WTC11 (cell line): ENCODE measurements around the gene SIM1.

Experiments used
- CREM ChIP-seq: sonication (generic); formaldehyde crosslinking; IDR thresholded peaks from 2 replicates; pipeline ENCODE4 v1.8.1; 2022; ENCODE audit warnings: mild to moderate bottlenecking, missing genetic modification reagents, moderate library complexity
- ELF4 ChIP-seq: sonication (generic); formaldehyde crosslinking; IDR thresholded peaks from 2 replicates; pipeline ENCODE4 v1.8.1; 2022; ENCODE audit warnings: low read depth, mild to moderate bottlenecking, moderate library complexity, missing genetic modification reagents
- ETV6 ChIP-seq: sonication (generic); formaldehyde crosslinking; IDR thresholded peaks from 2 replicates; pipeline ENCODE4 v1.8.1; 2022; ENCODE audit warnings: mild to moderate bottlenecking, missing genetic modification reagents
- NFE2L1 ChIP-seq: sonication (generic); formaldehyde crosslinking; IDR thresholded peaks from 2 replicates; pipeline ENCODE4 v1.8.1; 2023; ENCODE audit warnings: missing genetic modification reagents
- NFYB ChIP-seq: sonication (generic); formaldehyde crosslinking; conservative IDR thresholded peaks from 2 replicates; pipeline ENCODE4 v1.8.0; 2022; ENCODE audit warnings: low read depth, missing genetic modification reagents
- SMAD3 ChIP-seq: sonication (generic); formaldehyde crosslinking; IDR thresholded peaks from 2 replicates; pipeline ENCODE4 v1.8.0; 2022; ENCODE audit warnings: missing genetic modification reagents, mild to moderate bottlenecking, borderline replicate concordance
- TF ChIP-seq, protein P1 (sequence below): fragments of 200-600 bp; IDR thresholded peaks from 2 replicates; pipeline ENCODE4 v1.8.0; 2022; ENCODE audit warnings: antibody characterized with exemption
- TF ChIP-seq, protein P2 (sequence below): fragments of 250-450 bp; sonication (Bioruptor Pico); IDR thresholded peaks from 2 replicates; pipeline ENCODE4 v2.1.2; 2022; ENCODE audit warnings: mild to moderate bottlenecking, moderate library complexity
- TF ChIP-seq, protein P3 (sequence below): sonication (generic); formaldehyde crosslinking; IDR thresholded peaks from 2 replicates; pipeline ENCODE4 v1.8.0; 2022; ENCODE audit warnings: mild to moderate bottlenecking, missing genetic modification reagents

- TF ChIP-seq, protein P1, sequence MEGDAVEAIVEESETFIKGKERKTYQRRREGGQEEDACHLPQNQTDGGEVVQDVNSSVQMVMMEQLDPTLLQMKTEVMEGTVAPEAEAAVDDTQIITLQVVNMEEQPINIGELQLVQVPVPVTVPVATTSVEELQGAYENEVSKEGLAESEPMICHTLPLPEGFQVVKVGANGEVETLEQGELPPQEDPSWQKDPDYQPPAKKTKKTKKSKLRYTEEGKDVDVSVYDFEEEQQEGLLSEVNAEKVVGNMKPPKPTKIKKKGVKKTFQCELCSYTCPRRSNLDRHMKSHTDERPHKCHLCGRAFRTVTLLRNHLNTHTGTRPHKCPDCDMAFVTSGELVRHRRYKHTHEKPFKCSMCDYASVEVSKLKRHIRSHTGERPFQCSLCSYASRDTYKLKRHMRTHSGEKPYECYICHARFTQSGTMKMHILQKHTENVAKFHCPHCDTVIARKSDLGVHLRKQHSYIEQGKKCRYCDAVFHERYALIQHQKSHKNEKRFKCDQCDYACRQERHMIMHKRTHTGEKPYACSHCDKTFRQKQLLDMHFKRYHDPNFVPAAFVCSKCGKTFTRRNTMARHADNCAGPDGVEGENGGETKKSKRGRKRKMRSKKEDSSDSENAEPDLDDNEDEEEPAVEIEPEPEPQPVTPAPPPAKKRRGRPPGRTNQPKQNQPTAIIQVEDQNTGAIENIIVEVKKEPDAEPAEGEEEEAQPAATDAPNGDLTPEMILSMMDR: no peak
- TF ChIP-seq SMAD3 (CRISPR knock-in tag) (no peak), CREM (no peak), ELF4 (CRISPR knock-in tag) (no peak), ETV6 (CRISPR knock-in tag) (no peak), NFYB (CRISPR knock-in tag) (no peak), NFE2L1 (CRISPR knock-in tag) (no peak)
- TF ChIP-seq, protein P2, sequence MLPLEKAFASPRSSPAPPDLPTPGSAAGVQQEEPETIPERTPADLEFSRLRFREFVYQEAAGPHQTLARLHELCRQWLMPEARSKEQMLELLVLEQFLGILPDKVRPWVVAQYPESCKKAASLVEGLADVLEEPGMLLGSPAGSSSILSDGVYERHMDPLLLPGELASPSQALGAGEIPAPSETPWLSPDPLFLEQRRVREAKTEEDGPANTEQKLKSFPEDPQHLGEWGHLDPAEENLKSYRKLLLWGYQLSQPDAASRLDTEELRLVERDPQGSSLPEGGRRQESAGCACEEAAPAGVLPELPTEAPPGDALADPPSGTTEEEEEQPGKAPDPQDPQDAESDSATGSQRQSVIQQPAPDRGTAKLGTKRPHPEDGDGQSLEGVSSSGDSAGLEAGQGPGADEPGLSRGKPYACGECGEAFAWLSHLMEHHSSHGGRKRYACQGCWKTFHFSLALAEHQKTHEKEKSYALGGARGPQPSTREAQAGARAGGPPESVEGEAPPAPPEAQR (CRISPR knock-in tag): no peak
- TF ChIP-seq, protein P3, sequence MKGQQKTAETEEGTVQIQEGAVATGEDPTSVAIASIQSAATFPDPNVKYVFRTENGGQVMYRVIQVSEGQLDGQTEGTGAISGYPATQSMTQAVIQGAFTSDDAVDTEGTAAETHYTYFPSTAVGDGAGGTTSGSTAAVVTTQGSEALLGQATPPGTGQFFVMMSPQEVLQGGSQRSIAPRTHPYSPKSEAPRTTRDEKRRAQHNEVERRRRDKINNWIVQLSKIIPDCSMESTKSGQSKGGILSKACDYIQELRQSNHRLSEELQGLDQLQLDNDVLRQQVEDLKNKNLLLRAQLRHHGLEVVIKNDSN (CRISPR knock-in tag): no peak
Observed at GRCh38 chr6:100463630-100464161, 1.0 kb downstream of the SIM1 start.
